GM18909 (cell line): Measurements from ENCODE around the gene SYTL4.
"Not testable (repeated sequence)": the region's sequence is repeated elsewhere in the genome, so short reads cannot be mapped to it uniquely, and the experiment has no call there.

Source experiments
- ATAC-seq: cut with Tn5 transposase; IDR thresholded peaks from one replicate; pipeline ENCODE4 v1.9.1; 2021; ENCODE audit warnings: mild to moderate bottlenecking; ENCODE audit not compliant: unreplicated experiment, poor library complexity

Gene SYTL4

DNA sequence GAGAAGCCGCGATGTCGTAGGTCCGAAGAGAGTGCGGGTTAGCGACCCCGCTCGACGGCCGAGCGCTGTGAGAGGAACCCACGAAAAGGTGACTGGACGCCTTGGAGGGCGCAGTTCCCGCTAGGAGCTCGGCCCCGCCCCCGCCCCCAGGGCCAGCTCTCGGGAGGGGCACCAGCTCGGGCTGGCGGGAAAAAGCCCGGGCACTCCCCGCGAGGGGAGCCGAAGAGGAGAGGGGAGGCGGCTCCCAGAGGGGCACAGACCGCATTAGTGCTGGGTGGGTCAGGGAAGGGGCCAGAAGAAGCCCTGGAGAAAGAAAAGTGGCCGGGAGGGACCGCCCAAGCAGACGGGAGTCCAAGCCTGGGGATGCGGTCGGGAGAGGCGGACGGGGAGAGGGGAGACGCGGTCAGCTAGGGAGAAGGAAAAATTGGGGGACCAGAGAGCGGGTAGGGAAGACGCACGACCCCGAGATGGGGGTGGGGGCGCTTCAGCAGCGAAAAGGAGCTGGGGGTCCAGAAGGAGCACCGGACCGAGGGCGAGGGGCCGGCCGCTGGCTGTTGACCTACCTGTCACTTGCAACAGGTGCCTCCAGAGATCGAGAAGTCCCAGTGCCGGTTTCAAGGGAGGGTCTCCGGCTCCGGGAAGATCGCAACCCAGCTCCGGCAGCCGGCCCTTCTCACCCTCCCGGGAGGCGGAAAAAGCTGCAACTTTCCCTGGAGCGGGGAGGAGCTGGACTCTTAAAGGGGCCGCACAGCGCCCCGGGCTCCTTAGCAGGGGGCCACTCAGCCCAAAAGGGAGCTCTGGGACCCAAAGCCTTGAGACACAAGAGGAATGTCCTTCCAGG is at the start of gene SYTL4:
TSS of gene SYTL4 (minus strand) at position 681 of the 841 bp plus-strand sequence. CDS start 30,084 bp downstream, outside the sequence.
- no peak for ATAC-seq

DNA sequence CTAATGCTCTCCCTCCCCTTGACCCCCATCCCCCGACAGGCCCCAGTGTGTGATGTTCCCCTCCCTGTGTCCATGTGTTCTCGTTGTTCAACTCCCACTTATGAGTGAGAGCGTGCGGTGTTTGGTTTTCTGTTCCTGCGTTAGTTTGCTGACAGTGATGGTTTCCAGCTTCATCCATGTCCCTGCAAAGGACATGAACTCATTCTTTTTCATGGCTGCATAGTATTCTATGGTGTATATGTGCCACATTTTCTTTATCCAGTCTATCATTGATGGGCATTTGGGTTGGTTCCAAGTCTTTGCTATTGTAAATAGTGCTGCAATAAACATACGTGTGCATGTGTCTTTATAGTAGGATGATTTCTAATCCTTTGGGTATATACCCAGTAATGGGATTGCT is 37.5 kb upstream of the SYTL4 start:
- not testable (repeated sequence) for ATAC-seq

DNA sequence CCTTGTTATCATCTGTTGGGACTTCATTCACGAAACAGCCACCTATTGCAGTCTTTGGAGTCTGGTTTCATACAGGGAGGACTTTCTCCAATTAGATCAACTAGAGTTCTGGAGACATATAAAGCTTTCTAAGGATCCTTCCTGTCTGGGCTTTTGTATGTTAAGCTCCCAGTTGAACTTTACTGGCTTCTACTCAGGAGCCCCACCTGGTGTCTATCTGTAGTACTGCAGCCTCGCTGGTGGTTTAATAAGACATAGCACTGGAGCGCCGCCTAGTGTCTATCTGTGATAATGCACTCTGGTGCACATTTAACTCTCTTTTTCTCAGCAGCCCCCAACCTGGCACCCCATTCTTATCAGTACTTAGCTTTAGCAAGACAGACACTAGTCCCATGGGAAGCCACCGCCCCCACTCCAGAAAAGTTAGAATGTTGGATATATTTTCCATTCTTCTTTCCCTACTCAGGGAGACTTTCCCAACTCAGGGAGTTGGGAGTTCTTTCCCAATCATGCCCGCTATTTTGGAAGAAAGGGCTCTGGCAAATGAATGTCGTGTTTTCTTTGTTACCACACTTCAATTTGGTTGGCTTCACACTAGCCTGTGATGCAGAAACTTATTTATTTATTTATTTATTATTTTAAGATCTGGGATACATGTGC is 36.9 kb upstream of the SYTL4 start:
- ATAC-seq, result peak; percentile 82

DNA sequence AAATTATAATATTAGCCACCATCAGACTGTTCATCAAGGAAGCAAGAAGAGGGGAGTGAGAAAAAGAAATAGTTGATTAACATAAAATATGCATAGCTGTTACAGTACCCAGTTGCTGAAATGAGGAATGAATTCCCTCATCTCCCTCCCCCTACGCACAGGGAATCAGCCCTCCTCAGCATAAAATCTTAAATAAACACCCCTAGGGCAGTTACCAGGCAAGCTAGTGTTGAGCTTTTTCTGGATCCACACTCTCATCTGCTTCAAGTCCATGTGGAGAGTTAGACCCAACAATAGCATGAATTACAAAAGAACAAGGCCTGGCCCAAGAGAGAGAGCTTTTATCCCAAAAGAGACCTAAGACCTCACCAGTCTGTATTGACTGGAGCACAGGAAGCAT is 19.0 kb upstream of the SYTL4 start:
- no peak for ATAC-seq

DNA sequence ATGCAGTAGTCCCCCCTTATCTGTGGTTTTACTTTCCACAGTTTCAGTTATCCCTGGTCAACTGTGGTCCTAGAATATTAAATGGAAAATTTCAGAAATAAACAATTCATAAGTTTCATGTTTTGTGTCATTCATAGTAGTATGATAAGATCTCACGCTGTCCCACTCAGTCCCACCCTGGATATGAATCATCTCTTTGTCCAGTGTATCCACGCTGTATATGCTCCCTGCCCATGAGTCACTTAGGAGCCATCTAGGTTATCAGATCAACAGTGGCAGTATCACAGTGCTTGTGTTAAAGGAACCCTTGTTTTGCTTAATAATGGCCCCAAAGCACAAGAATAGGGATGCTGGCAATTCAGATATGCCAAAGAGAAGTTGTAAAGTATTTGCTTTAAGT is 16.2 kb upstream of the SYTL4 start:
- ATAC-seq, result no peak

DNA sequence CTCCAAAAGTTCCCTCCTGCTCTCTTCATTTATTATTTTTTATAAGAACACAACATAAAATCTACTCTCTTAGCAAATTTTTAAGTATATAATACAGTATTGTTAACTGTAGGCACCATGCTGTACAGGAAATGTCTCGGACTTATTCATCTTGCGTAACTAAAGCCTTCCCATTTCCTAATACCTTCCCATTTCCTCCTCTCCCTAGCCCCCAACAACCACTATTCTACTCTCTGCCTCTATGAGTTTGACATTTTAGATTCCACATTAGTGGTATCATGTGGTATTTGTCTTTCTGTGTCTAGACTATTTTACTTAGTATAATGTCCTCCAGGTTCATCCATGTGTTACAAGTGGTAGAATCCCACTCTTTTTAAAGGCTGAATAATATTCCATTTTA is 15.8 kb upstream of the SYTL4 start:
- no peak for ATAC-seq

DNA sequence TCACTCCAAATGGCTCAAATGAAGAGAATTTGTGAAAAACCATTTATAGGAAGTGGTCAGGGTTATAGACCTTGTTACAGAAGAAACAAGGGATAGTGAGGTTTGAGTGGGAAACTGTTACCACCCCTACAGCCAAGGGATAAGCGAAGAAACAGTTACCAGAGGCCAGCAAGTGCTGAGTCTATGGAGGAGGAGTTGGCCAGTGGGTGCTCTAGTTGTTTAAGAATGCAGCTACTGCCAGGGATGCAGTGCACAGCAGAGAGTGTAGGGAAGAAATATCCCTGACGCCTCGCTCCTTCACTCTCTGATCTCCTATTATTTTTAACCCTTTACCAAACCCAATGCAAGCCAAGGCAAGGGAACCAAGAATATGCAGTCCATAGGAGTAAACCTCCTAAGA is 15.2 kb upstream of the SYTL4 start:
- ATAC-seq, result no peak

DNA sequence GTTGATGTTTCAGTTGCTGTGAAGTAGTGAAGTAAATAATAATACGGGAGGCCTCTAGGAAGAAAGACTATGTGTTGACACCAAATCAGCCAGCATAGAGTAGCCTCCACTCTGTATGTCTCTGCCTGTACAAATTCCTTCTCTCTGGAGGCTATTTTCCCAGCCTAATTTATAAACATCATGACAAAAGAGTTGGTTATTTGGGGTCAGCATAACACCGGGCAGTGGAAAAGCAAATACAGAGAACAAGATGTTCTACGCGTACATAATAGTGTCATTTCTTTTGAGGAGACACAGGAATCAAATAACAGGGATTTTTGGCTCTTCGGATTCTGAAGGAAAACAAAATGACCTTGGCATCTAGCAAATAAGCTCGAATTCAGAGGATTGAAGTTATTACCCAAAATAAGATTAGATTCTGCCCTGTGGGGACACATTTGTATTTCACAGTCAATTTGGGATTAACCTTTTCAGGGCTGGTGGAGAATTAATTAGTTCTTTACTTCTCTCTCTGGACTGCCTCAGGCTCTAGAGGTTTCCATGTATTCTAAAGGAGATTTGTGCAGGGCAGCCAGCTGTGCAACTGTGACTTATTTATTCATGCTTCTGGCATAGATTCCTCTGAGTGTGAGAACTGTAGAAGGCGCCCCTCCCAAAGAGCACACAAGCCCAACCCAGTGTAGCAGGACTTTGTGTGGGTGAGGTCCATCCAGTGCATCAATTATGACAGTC is 14.1 kb upstream of the SYTL4 start:
- ATAC-seq, result no peak

DNA sequence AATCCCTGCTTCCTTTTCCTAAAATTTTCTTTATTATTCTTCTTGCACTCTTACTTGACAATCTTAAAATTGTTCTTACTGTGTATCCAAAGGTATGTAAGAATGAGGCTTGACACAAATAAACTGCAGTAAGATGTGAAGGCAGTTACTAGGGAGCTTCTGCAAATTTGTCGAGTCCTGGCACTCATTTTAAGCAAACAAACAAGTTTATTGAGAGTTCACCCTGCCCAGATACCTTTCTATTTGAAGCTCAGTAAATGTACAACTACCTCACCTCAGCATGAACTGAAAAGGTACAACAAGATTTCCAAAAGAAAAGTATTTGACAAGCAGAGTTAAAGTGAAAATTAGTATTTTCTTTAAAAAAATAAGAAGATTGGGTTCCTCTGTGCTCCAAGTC is 13.3 kb upstream of the SYTL4 start:
- ATAC-seq, result no peak

DNA sequence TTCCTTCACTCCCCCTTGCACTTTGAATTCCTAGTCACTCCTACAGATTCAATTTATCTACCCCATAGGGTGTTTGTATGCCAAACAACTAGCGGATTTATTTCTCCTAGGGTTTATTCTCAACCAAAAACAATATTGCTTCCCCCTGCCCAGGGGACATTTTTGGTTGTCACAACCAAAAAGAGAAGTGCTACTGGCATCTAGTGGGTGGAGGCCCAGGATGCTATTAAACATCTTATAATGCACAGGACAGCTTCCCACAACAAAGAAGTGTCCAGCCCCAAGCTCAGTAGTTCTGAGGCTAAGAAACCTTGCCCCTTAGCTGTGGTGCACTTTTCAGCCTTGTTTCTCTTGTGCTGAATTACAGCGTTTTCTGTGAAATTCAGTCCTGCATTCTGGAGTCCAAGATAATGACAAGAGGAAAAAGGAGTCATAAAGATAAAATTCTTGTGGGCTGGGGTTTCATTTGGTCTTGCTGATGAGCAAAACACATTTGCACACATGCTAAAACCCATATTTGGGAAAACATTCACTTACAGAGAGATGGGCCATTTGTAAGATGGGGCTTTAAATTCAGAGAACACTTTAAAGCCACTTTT is 11.2 kb upstream of the SYTL4 start:
- no peak for ATAC-seq

DNA sequence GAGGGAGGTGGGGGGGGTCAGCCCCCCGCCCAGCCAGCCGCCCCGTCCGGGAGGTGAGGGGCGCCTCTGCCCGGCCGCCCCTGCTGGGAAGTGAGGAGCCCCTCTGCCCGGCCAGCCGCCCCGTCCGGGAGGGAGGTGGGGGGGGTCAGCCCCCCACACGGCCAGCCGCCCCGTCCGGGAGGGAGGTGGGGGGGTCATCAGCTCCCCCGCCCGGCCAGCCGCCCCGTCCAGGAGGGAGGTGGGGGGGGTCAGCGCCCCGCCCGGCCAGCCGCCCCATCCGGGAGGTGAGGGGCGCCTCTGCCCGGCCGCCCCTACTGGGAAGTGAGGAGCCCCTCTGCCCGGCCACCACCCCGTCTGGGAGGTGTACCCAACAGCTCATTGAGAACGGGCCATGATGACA is 7.9 kb downstream of the SYTL4 start:
- not testable (repeated sequence) for ATAC-seq

DNA sequence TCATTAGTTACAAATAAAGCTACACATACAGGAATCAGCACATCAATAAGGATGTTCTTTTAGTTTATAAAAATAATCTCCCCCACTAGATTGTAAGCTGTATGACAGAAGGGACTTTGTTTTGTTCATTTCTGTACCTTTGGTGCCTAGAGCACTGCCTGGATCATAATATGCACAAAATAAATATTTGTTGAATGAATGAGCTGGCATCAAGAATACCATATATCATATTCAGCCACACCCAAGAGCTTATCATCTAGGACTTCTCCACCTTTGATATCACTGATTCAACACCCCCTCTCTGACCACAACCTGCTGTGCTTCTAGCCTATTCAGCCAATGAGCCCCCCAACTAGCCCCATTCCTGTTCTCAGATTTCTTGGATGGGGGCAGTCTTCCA is 10.6 kb downstream of the SYTL4 start:
- ATAC-seq, result no peak

DNA sequence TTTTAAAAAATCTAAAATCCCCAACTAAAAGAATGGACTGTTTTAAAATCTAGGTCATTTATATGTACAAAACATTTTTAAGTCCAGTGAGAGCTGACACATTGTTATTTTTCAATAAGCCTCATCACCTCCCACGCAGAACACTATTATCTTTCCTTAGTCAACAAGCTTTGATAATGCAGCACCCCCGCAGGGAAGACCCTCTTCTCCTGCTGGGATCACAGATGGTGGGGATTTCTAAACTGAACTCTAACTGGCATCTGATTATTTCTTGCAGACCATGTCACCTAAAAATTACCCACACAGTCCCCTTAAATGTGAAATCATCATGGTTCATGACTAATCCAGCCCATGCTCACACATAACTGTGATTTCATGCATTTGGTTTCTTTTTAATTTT is 11.6 kb downstream of the SYTL4 start:
- ATAC-seq, result no peak

DNA sequence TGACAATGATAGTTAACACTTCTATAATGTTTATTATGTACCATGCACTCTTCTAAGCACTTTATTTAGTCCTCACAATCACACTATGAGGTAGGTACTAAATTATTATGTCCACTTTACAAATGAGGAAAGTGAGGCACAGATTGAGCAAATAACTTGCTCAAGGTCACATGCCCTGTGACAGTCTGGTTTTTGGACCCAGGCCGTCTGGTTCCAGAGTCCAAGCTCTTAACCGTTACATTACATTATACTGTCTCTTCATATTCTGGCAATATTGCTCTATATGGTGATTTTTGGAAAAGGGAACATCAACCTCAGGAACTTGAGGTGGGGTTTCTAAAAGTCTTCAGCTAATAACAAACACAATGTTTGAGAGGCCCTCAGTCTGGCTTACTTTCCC is 12.8 kb downstream of the SYTL4 start:
- no peak for ATAC-seq

DNA sequence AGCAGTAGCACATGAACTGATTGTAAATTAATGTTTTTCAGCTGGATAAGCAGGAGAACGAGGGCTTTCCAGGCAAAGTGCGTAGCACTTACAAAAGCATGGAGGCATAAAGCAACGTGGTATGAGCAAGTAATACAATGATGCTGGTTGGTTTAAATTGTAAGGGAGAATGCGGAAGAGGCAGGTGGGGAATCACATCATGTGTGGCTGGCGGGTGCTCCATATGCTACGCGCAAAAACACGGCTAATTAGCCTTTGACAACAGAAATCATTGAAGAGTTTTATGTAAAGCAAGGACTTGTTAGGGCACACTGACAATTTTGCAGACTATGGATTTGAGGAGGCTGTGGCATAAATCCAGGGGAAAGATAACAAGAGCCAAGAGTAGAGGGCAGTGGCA is 14.6 kb downstream of the SYTL4 start:
- ATAC-seq, result no peak

DNA sequence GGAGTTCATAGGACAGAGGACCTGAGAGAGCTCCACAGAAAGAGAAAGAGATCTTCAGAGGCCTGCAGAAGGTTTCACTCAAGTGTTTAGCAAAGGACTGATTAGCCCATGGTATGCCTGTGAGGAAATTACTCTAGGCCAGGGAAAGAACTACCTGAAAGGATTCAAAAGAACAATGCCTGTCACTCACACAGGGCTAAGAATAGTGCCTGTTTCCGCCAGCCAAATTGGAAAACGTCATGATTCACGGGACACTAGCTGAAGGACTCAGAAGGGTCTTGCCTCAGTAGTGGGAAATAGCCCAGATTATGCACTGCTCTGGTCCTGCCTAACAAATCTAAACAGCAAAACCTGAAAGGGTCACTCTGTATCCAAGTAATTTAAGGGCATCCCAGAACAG is 21.1 kb downstream of the SYTL4 start:
- ATAC-seq, result no peak

DNA sequence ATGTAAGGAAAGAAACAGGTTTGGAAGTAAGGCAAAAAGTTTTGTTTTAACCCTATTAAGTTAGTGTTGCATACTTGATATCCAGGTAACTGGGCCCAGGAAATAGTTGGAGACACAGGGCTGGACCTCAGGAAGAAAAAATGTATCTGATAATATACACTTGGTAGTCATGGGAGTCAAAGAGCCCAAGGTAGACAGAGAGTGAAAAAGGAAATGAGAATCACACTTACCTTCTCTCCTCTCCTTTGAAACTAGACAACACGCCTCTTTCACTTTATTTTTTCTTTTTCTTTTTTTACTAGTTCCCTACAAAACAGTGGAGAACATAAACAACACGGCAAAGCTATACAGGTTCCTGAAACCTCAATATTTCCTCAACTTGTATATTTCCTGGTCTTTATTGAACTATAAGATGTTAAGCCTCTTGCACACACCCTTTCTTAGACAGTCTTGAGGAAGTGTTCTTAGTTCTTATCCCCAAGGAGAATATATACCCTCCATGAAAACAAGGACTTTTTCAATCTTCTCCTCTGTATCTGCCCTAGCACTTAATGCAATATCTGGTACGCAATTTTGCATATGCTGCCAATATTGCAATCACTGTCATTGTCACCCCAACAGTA is 27.2 kb downstream of the SYTL4 start:
- ATAC-seq, result no peak

DNA sequence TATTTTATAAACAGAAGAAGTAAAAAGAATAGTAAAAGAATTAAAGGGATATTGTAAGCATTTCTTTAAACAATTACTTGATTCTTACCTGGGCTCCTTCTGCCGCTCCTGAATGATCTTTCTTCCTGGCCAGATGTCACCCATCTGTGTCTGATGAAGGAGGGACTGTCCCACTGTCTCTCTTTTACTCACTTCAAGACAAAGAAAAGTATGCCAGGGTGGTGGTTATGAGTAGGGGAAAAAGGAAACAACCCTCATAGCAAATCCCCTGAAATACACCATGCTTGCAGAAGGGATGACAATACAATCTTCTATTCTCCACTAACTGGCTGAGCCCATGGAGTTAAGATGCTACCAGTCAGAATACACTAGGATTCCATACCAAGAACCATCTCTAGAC is 31.1 kb downstream of the SYTL4 start:
- no peak for ATAC-seq

DNA sequence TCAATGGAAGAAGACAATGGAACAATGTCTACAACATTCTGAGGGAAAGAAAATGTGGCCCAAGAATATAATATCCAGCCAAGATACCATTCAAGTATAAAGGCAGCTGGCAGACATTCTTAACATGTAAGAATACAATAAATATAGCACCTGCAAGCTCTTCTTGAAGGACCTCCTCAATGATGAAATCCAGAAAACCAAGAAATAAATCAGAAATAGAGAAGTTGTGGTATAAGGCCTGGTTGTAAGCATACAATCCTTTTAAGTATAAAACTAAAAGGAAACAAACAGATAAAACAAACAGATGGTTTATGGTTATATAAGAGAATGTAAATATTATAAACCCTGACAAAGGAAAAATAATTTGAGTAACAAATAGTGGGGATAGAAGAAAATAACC is 33.4 kb downstream of the SYTL4 start:
- ATAC-seq, result no peak

DNA sequence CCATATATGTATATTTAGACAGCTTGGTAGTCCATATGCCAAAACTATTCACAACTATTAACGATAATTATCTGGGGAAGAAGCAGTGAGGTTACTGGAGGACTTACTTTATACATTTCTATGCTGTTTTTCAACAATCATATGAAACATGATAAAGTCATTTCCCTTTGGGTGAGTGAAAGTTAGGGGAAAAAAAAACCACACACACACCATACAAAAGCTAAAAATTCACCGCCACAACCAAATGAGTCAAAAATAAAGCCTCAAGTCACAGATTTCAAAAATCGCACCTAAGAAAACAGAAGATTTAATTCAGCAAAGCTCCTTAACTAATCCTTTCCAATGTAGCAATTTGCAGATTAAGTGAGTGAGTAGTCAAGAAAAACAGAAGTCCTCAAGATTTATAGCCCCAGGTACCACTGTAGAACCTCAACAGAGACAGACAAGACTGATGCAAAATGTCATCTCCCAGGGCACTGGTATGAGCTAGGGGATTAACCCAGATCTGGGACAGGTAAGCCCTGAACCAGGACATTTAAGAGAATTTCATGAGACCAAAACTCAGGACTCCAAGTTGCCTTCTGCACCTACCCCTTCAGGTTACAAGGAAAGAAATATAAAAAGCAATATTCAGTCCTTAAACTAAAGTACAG is 35.1 kb downstream of the SYTL4 start:
- ATAC-seq, result no peak
